HG03095 (cell line): ENCODE results near the gene TTC6.

ENCODE experiments used
- ATAC-seq: cut with Tn5 transposase; IDR thresholded peaks from one replicate; pipeline ENCODE4 v1.9.1; 2021; ENCODE audit warnings: moderate library complexity; ENCODE audit not compliant: unreplicated experiment

The TTC6 gene

GRCh38 chr14:37623971-37624370 lies 28.5 kb downstream of the TTC6 start:
- no peak for ATAC-seq

GRCh38 chr14:37625597-37626595 lies 30.5 kb downstream of the TTC6 start:
- ATAC-seq, result no peak

DNA sequence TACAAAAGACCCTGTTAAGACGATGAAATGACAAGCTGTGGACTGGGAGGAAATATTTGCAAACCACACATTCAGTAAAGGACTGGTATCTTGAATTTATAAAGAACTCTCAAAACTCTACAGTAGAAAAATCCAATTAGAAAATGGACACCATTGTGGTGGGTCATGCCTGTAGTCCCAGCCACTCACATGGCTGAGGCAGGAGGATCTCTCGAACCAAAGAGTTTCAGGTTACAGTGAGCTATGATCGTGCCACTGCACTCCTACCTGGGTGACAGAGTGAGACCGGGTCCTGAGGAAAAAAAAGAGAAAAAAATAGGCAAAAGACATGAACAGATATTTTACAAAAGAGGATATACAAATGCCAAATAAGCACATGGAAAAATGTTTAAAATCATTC lies 41.9 kb downstream of the TTC6 start:
- ATAC-seq, result no peak

- ATAC-seq, result no peak
These were observed 43.2 kb downstream of the TTC6 start for GRCh38 chr14:37638599-37638998.

GRCh38 chr14:37641117-37641516 lies 45.7 kb downstream of the TTC6 start:
- no peak for ATAC-seq

- ATAC-seq, result no peak
These were observed 46.7 kb downstream of the TTC6 start for GRCh38 chr14:37642125-37642524.

GRCh38 chr14:37643701-37644100 lies 48.3 kb downstream of the TTC6 start:
- ATAC-seq, result no peak
